GM12865 (cell line): ENCODE measurements around the gene TNNT1.

Source experiments
- DNase-seq: peaks from one replicate; pipeline ENCODE4 v3.0.0; 2010; ENCODE audit warnings: low read depth
- H3K4me3 ChIP-seq: 2 replicates; pipeline ENCODE4 v1.5.1; 2011; ENCODE audit warnings: mild to moderate bottlenecking, low read depth, low read length, control low read depth
- TF ChIP-seq, protein P1 (sequence below): IDR thresholded peaks from 2 replicates; pipeline ENCODE4 v1.5.1; 2011; ENCODE audit warnings: low read length, control low read depth, low read depth, inconsistent platforms; ENCODE audit not compliant: insufficient read depth; ENCODE audit errors: missing control alignments

The TNNT1 gene

DNA sequence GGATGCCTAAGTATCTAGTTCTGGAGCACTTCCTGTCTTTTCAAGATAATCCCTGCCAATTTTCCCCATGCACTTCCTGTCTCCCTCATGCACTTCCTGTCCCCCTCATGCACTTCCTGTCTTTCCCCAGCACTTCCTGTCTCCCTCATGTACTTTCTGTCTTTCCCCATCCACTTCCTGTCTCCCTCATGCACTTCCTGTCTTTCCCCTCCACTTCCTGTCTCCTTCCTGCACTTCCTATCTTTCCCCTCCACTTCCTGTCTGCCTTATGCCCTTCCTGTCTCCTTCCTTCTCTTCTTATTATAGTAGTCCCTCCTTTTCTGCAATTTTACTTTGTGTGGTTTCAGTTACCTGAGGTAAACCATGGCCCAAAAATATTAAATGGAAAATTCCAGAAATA is 3.0 kb upstream of the TNNT1 start:
- no peak overlapping the region for H3K4me3 ChIP-seq
- no peak for DNase-seq
- TF ChIP-seq, protein P1, sequence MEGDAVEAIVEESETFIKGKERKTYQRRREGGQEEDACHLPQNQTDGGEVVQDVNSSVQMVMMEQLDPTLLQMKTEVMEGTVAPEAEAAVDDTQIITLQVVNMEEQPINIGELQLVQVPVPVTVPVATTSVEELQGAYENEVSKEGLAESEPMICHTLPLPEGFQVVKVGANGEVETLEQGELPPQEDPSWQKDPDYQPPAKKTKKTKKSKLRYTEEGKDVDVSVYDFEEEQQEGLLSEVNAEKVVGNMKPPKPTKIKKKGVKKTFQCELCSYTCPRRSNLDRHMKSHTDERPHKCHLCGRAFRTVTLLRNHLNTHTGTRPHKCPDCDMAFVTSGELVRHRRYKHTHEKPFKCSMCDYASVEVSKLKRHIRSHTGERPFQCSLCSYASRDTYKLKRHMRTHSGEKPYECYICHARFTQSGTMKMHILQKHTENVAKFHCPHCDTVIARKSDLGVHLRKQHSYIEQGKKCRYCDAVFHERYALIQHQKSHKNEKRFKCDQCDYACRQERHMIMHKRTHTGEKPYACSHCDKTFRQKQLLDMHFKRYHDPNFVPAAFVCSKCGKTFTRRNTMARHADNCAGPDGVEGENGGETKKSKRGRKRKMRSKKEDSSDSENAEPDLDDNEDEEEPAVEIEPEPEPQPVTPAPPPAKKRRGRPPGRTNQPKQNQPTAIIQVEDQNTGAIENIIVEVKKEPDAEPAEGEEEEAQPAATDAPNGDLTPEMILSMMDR, result no peak

DNA sequence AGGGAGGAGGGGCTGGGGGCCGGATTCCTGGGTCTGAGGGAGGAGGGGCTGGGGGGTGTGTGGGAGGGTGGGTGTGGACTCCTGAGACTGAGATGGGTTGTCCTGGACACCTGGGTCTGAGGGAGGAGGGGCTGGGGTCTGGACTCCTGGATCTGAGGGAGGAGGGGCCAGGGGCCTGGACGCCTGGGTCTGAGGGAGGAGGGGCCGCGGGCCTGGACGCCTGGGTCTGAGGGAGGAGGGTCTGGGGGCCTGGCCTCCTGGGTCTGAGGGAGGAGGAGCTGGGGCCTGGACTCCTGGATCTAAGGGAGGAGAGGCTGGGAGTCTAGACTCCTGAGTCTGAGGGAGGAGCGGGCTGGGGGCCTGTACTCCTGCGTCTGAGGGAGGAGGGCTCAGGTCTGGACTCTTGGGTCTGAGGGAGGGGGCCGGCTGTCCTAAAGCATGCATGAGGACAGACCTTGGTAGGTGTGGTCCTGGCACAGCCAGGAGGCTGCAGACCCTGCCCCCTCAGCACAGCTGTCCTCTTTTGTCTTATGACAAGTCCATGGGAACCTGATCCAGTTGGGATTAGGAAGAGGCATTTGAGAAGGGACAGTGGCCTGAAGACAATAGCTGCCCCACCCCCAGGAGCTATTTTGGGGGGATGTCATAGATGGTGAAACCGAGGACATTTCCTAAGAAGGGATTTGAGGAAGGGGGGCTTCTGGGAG is 1.3 kb downstream of the TNNT1 start:
- TF ChIP-seq, protein P1, result no peak
- H3K4me3 ChIP-seq, result no peak overlapping the region
- DNase-seq, result no peak

DNA sequence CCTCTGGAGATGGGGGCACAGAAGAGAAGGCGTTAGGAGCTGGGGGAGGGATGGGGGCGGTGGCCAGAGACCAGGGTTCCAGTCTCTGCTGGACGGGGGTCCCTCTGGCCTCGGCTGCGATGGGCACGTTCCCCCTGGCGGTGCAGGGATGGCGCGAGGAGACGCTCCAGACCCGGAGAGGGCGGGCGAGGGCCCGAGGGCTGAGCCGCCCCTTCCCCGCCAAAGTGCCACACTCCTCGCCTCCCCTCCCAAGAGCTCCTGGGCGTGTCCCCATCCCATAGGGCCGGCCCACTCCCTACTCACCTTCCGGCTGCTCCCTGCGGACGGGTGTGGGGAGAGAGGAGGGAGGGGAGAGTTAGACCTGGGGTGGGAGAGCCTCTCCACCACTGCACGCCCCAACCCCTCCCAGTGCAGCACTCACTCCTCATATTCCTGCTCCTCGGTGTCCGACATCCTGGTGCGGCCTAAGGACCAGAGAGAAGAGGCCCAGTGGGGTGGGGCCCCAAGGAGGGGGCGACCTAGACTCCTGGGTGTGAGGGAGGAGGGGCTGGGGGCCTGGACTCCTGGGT is 2.2 kb downstream of the TNNT1 start:
- TF ChIP-seq, protein P1, result no peak
- no peak overlapping the region for H3K4me3 ChIP-seq
- no peak for DNase-seq

DNA sequence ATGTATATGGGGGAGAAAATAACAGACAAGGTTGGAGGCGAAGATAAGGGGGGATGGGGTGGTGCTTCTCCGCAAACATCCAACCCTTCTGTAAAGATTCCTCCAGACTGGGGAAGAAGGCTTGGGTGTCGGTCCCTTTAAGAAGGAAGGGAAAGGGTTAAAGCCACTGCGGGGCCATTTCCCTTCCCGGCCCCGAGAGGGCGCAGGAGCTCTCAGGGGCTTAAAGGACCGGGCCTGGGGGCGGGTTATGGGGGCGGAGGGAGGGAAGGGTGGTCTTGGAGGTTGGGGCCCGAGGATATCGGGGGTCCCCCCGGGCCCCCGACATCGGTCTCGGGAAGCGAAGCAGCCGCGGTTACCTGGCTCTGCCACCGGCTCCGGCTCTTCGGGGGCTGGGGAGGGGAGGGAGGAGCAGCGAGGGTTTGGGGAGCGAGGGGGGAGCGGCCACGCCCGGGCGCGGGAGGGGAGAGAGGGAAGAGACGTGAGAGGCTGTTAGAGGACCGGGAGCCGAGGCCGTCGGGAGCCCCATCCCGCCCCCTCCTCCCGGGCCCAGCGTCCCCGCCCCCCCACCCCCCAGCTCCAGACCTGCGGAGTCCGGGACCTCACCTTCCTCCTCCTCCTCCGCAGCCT is 2.8 kb downstream of the TNNT1 start:
- no peak overlapping the region for H3K4me3 ChIP-seq
- TF ChIP-seq, protein P1, result peak; percentile 52
- DNase-seq, result no peak

DNA sequence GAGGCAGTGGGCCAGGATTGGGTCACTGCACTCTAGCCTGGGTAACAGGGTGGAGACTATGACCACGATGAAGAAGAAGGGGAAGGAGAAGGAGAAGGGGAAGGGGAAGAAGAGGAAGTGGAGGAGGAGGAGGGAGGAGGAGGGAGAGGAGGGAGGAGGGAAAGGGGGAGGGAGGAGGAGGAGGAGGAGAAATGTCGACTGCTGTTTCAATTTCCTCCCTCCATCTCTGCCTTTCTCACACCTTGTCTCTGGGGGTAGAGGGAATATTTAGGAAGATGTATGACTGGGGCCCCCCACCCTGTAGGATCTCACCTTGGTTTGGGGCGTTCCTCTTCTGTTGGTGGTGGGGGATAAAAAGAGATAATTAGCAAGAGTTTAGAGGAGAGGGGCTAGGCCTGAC is 3.8 kb downstream of the TNNT1 start:
- DNase-seq, result no peak
- TF ChIP-seq, protein P1, result no peak

DNA sequence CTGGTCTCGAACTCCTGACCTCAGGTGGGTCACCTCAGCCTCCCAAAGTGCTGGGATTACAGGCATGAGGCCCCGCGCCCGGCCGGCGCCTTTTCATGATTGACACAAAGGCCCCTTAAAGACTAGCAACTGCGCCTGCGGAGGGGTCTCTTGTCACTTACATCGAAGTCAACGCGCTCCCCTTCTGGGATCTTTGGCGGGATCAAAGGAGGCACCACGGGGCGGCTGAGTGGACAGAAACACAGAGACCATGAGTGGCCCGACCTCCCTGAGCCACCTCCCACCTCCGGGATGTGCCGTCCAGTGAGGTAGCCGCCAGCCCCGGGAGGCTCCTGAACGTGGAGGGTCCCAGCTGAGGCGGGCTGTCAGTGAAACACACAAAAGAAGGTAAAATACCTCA is 7.3 kb downstream of the TNNT1 start:
- DNase-seq, result no peak
- TF ChIP-seq, protein P1, result no peak
- H3K4me3 ChIP-seq, result no peak overlapping the region

More for the DNA sequence above, 3.8 kb downstream of the TNNT1 start:
- H3K4me3 ChIP-seq, result no peak overlapping the region
